ENCODE measurements around the gene TNP2. TPM values are rescaled to one million over a fixed set of nuclear protein-coding genes. Genes with fewer than 3 reads are reported as not detected.

TNP2 gene
- total RNA-seq, 4 donors from 2014 or later: not detected

DNA sequence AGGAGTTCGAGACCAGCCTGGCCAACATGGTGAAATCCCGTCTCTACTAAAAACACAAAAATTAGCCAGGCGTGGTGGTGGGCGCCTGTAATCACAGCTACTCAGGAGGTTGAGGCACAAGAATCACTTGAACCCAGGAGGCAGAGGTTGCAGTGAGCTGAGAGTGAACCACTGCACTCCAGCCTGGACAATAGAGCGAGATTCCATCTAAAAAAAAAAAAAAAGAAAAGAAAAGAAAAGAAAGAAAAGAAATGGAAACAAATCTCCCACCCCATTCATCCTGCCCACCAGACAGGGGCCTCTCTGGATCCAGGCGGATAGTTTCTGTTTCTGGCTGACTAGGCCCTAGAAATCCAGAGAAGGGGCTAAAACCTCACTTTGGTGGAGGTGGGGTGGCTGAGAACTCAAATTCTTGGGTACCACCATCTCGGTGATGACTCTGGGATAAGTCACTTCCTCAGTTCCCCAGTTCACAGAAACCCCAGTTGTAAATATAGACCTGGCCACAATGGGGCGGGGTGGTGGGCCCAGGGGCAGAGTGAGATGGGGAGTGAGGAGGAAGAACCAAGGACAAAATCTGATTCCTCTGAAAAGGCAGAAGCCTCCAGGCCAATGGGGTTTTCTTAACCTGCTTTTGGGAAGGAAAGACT lies 35.3 kb downstream of the TNP2 start:
- TF ChIP-seq, protein P1, sequence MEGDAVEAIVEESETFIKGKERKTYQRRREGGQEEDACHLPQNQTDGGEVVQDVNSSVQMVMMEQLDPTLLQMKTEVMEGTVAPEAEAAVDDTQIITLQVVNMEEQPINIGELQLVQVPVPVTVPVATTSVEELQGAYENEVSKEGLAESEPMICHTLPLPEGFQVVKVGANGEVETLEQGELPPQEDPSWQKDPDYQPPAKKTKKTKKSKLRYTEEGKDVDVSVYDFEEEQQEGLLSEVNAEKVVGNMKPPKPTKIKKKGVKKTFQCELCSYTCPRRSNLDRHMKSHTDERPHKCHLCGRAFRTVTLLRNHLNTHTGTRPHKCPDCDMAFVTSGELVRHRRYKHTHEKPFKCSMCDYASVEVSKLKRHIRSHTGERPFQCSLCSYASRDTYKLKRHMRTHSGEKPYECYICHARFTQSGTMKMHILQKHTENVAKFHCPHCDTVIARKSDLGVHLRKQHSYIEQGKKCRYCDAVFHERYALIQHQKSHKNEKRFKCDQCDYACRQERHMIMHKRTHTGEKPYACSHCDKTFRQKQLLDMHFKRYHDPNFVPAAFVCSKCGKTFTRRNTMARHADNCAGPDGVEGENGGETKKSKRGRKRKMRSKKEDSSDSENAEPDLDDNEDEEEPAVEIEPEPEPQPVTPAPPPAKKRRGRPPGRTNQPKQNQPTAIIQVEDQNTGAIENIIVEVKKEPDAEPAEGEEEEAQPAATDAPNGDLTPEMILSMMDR (IDR thresholded peaks at IDR 0.05): no peak
- TF ChIP-seq POLR2AphosphoS5 (IDR thresholded peaks at IDR 0.05): no peak
- no peak for TF ChIP-seq EP300 (IDR thresholded peaks at IDR 0.05)
- no peak for TF ChIP-seq POLR2A (IDR thresholded peaks at IDR 0.05)
- Histone ChIP-seq H3K36me3 (no peaks in the 10 kb centered on the region), H3K4me3 (no peak overlapping the region), H3K9me3 (no peaks in the 10 kb centered on the region), H3K27me3 (no peaks in the 10 kb centered on the region), H3K4me1 (peaks cover 8% of the 10 kb centered on the region), H3K27ac (no peak overlapping the region)
- WGBS: 74% methylated on average over 8 of the region's 8 CpGs
- DNase-seq (ENCODE audit: low spot score in 2 of 2): no peak

DNA sequence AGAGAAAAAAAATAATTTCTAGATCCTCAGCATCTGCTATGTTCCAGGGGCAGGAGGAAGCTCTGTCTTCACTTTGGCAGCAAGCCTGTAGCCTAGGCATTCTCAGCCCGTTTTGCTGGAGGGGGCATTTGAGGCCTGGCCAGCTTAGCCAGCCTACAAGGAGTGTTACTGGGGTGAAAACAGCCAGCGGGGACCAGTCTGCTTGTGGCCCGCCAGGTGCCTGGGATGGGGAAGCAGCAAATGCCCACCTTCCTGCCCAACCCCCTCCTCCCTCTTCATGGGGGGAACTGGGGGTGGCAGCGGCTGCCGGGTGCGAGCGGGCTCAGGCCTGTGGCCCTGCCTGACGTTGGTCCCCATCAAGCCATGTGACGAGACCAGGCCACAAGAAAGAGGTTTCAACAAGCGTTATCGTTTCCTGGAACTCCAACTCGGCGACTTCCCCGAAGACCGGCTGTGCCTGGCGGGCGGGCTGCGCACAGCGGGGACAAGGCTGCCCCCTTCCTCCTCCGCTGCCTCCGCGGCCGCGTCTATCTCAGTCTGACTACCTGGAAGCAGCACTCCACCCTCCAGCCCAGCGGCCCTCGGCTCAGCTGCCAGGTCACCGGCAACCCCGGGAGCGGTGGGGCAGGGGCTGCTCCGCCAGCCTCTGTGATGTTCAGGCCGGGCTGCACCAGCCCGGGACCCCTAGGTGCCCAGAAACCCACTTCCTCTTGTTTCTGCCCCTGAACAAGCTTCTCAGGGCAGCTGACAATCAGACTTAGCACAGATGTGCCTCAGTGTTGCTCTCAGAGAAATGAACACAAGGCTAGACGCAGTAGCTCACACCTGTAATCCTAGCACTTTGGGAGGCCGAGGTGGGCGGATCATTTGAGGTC lies 36.0 kb downstream of the TNP2 start:
- TF ChIP-seq EP300 (IDR thresholded peaks at IDR 0.05) (no peak), POLR2A (IDR thresholded peaks at IDR 0.05) (no peak), POLR2AphosphoS5 (IDR thresholded peaks at IDR 0.05) (no peak)
- TF ChIP-seq, protein P1 (IDR thresholded peaks at IDR 0.05): no peak
- WGBS: 78% methylated on average over 9 of the region's 35 CpGs
- no peak for DNase-seq (ENCODE audit: low spot score in 2 of 2)
- Histone ChIP-seq H3K27me3 (no peaks in the 10 kb centered on the region), H3K9me3 (no peaks in the 10 kb centered on the region), H3K4me1 (peaks cover 8% of the 10 kb centered on the region), H3K27ac (no peak overlapping the region), H3K36me3 (no peaks in the 10 kb centered on the region), H3K4me3 (no peak overlapping the region)

DNA sequence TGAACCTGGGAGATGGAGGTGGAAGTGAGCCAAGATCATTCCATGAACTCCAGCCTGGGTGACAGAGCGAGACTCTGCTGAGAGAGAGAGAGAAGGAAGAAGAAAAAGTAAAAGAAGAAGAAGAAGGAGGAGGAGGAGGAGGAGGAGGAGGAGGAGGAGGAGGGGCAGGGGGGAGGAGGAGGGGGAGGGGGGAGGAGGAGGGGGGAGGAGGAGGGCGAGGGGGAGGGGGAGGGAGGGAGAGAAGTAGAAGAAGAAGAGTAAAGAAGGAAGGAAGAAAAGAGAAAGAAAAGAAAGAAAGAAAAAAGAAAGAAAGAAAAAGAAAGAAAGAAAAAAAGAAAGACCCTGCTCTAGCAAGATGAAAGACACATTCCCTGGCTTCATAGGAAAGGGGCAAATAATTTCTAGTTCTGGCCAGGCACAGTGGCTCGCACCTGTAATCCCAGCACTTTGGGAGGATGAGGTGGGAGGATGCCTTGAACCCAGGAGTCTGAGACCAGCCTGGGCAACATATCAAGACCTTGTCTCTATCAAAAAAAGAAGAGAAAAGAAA lies 36.7 kb downstream of the TNP2 start:
- peaks cover 8% of the 10 kb centered on the region for H3K4me1 ChIP-seq
- no peak overlapping the region for H3K27ac ChIP-seq
- H3K27me3 ChIP-seq: no peaks in the 10 kb centered on the region
- WGBS: 92% methylated on average over 2 of the region's 3 CpGs
- H3K36me3 ChIP-seq: no peaks in the 10 kb centered on the region
- no peak for DNase-seq (ENCODE audit: low spot score in 2 of 2)
- no peaks in the 10 kb centered on the region for H3K9me3 ChIP-seq
- H3K4me3 ChIP-seq: no peak overlapping the region
- TF ChIP-seq, protein P1 (IDR thresholded peaks at IDR 0.05): no peak
- no peak for TF ChIP-seq EP300 (IDR thresholded peaks at IDR 0.05)
- TF ChIP-seq POLR2A (IDR thresholded peaks at IDR 0.05): no peak
- no peak for TF ChIP-seq POLR2AphosphoS5 (IDR thresholded peaks at IDR 0.05)

DNA sequence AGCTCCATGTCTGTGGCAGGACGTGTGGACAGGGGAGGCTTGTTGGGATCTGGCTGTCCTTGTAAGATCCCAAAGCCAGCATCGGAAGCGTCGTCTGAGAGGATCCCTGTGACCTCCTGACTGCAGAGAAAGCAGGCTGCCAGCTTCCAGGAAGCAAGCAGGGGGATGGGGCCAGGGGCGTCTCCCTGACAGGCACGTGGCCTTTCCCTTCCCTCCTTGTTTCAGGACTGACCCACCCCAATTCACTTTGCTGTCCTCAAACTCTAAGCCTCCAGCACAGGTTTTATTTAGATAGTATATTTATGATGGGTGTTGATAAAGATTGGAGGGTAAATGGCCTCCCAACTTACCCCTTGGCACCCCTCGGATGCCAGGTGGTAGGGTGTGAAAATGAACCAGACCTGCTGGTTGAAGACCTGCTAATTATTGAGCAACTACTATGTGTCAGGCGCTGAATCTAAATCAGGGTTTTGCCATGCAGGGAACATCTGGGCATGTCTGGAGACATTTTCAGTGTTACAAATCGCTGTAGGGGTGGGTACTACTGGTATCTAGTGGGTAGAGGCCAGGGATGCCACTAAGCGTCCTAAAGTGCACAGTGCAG lies 37.7 kb downstream of the TNP2 start:
- Histone ChIP-seq H3K27me3 (no peaks in the 10 kb centered on the region), H3K4me3 (no peak overlapping the region), H3K4me1 (peaks cover 8% of the 10 kb centered on the region), H3K27ac (no peak overlapping the region), H3K9me3 (no peaks in the 10 kb centered on the region), H3K36me3 (no peaks in the 10 kb centered on the region)
- 85% methylated on average over 10 of the region's 10 CpGs for WGBS
- TF ChIP-seq EP300 (IDR thresholded peaks at IDR 0.05) (no peak), POLR2A (IDR thresholded peaks at IDR 0.05) (no peak), POLR2AphosphoS5 (IDR thresholded peaks at IDR 0.05) (no peak)
- TF ChIP-seq, protein P1 (IDR thresholded peaks at IDR 0.05): no peak
- no peak for DNase-seq (ENCODE audit: low spot score in 2 of 2)
